ENCODE data around the gene SDS.

Gene SDS

GRCh38 chr12:113403435-113404415 is at the start of gene SDS:
Gene SDS (minus strand): TSS chr12:113403887. CDS start chr12:113399708, 4,179 bp downstream.
- DNase-seq, result peak in 1 of 2 donors; percentile 47

- no peak for DNase-seq
Measured at GRCh38 chr12:113453330-113453729, 49.6 kb upstream of the SDS start.

GRCh38 chr12:113452458-113452857 is 48.8 kb upstream of the SDS start:
- DNase-seq, result no peak

GRCh38 chr12:113449839-113450238 is 46.2 kb upstream of the SDS start:
- no peak for DNase-seq

GRCh38 chr12:113449299-113449698 is 45.6 kb upstream of the SDS start:
- DNase-seq, result no peak

- DNase-seq, result no peak
Measured at GRCh38 chr12:113448873-113449272, 45.2 kb upstream of the SDS start.

- peak; percentile 66 to 67 for DNase-seq
Measured at GRCh38 chr12:113445544-113446171, 42.0 kb upstream of the SDS start.

GRCh38 chr12:113443030-113443539 is 39.4 kb upstream of the SDS start:
- no peak for DNase-seq

- DNase-seq, result no peak
Measured at GRCh38 chr12:113440947-113441782, 37.5 kb upstream of the SDS start.

GRCh38 chr12:113440336-113440735 is 36.6 kb upstream of the SDS start:
- DNase-seq, result no peak

- peak in 1 of 2 donors; percentile 35 for DNase-seq
Measured at GRCh38 chr12:113439606-113440030, 35.9 kb upstream of the SDS start.

GRCh38 chr12:113439301-113439597 is 35.6 kb upstream of the SDS start:
- no peak for DNase-seq

- DNase-seq, result no peak
Measured at GRCh38 chr12:113438523-113439300, 35.0 kb upstream of the SDS start.

- no peak for DNase-seq
Measured at GRCh38 chr12:113437729-113438100, 34.0 kb upstream of the SDS start.

- no peak for DNase-seq
Measured at GRCh38 chr12:113436993-113437728, 33.5 kb upstream of the SDS start.

GRCh38 chr12:113436586-113436985 is 32.9 kb upstream of the SDS start:
- DNase-seq, result no peak

- no peak for DNase-seq
Measured at GRCh38 chr12:113435367-113435766, 31.7 kb upstream of the SDS start.

GRCh38 chr12:113432986-113433385 is 29.3 kb upstream of the SDS start:
- no peak for DNase-seq

- no peak for DNase-seq
Measured at GRCh38 chr12:113428482-113428881, 24.8 kb upstream of the SDS start.

- no peak for DNase-seq
Measured at GRCh38 chr12:113427882-113428281, 24.2 kb upstream of the SDS start.

- DNase-seq, result no peak
Measured at GRCh38 chr12:113425960-113426453, 22.3 kb upstream of the SDS start.
